G401 (cell line): ENCODE measurements around the gene CDH4. TPM values are rescaled to one million over a fixed set of nuclear protein-coding genes. Genes with fewer than 3 reads are reported as not detected.

Experiments
- DNase-seq: peaks from one replicate; pipeline ENCODE4 v3.0.0-alpha.2; 2015; ENCODE audit warnings: low spot score
- in situ Hi-C: cut with HindIII; loops from 2 replicates; pipeline ENCODE4 v1.10.0; 2016; ENCODE audit warnings: low sequenced_read_pairs, mixed read lengths
- total RNA-seq: library from RNA; depleted of rRNA; stranded (reverse); fragments of >200 nt; shearing (Covaris generic); gene quantifications from 2 replicates; pipeline ENCODE4 v1.2.3, GENCODE V29; 2014

The CDH4 gene
- total RNA-seq, 1 experiment from 2014 or later: 12.9 TPM

GRCh38 chr20:61705386-61706258 is 453.6 kb downstream of the CDH4 start:
- DNase-seq: no peak
- in situ Hi-C loops: no loop called here

DNA sequence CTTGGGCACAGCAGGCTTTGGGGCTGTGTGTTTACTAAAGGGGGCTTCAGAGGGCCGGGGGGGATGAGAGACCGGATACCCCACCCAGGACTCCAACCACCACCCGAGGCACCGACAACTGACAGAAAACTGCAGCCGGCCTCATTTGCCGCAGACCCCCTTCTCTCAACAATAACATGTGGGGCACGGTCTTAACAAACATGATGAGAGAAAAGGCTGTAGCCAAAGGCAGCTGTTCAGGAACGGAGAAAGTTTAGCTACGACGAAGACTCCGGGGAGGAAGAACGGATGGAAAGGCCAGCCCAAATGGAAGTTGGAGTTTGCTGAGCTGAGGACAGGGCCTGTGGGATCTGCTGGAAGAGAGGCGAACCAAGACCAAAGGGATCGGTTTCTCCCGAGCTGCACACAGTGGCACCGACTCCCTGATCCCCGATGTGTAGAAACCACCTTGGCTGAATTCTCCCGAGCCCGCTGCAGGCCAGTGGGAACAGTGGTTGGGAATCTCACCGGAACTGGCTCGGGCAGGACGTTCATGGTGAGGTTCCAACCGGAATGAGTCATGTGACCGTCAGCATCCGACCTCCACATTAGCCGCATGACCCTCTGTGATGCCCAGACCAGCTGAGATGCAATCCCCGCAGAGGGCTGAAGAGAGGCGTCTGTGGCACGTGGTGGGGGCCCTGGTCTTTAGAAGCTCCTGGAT is 454.3 kb downstream of the CDH4 start:
- no peak for DNase-seq
- in situ Hi-C loops: no loop called here

DNA sequence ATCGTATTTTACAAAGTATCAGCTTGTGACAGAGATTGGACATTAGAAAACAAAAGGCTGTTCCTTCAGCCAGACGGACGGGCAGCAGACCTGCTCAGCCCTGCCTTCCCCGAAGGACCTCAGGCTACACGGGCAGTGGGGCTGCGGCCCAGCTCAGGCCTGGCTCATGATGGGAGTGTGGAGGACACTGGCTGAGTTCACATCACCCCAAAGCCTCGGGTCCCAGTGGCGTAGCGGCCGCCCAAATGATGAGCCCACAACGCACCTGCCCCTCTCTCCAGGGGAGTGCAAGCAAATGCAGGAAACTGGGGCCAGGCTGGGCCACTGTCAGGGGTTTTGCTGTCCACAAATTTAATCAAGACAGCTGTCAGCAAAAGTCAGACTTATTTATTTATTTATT is 456.8 kb downstream of the CDH4 start:
- no peak for DNase-seq
- in situ Hi-C loops: no loop called here

DNA sequence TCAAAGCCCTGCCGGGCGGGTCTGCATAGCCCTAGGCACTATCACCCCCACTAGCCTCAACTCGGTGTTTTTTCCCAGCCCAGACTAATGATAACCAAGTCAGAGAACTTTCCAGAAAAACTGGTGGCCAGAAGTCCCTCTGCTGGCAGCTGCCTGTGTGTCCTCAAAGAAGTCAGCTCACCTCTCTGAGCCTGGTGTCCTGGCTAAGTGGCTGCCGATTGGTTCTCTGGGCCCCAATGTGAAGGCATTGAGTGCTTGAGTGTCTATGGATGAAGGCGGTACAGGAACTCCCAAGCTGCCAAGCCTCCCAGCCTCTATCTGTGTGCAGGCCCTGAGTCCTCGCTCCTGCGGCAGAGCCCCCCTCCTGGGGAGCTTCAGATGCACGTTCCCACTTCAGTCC is 458.0 kb downstream of the CDH4 start:
- in situ Hi-C loops: no loop called here
- no peak for DNase-seq

- in situ Hi-C loops: no loop called here
Observed at GRCh38 chr20:61712688-61713087, 460.6 kb downstream of the CDH4 start.

GRCh38 chr20:61718361-61719005 is 466.4 kb downstream of the CDH4 start:
- in situ Hi-C loops: no loop called here

More at GRCh38 chr20:61712688-61713087, 460.6 kb downstream of the CDH4 start:
- DNase-seq: peak; percentile 12

DNA sequence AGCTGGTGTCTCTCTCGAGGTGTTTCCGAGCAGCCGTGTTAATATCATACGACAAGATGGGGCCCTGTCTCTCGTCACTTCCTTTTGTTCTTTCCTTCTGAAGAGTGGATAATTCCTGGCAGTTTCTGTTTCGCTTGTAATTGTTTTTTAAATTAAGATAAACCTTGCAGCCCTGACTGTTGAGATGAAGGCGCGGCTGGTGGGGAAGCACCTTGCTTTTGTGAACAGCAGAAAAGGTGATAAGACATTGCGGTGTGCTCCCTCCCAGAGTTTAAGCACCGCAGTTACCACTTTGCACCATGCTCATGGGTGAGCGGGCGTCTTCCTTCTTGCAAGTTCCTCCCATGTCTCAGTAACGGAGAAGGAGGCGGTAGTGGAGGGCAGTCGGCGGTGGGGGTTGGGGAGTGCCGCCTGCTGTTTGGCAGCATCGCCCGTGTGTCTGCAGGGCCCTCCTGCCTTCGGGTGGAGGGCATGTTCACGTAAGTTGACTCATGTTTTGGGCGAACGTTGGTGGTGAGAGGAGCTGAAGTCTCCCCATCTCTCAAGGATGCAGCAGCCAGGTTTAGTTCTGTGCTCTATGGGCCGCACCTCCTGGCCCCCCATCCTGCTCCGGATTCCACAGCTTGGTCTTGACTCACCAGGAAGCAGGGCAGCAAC is 467.8 kb downstream of the CDH4 start:
- no peak for DNase-seq
- in situ Hi-C loops: no loop called here

More at GRCh38 chr20:61718361-61719005, 466.4 kb downstream of the CDH4 start:
- no peak for DNase-seq

GRCh38 chr20:61720348-61720696 is 468.3 kb downstream of the CDH4 start:
- in situ Hi-C loops: no loop called here
- no peak for DNase-seq

DNA sequence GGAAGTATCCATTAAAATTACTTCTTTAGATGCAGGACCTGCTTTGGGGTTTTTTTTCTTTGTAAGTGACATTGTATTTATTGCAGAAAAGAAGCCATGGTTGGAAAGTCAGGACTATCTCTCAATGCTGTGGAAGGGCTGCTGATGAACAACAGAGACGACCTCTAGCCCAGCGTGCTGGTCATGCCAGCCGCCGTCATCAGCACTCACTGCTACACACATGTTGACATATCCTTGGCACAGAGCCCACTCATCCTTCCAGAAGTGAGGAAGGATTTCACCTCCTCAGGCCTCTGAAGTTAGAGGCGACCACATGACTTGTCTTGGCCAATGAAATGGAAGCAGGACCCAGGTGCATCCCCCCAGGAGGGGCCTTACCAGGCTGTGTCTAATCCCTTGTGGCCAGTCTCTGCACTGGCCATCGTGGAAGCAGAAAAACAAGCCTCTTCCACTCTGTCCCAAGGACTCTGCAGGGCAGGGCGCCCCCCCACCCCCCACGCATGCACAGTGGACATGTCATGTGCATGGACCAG is 470.2 kb downstream of the CDH4 start:
- DNase-seq: no peak
- in situ Hi-C loops: no loop called here

DNA sequence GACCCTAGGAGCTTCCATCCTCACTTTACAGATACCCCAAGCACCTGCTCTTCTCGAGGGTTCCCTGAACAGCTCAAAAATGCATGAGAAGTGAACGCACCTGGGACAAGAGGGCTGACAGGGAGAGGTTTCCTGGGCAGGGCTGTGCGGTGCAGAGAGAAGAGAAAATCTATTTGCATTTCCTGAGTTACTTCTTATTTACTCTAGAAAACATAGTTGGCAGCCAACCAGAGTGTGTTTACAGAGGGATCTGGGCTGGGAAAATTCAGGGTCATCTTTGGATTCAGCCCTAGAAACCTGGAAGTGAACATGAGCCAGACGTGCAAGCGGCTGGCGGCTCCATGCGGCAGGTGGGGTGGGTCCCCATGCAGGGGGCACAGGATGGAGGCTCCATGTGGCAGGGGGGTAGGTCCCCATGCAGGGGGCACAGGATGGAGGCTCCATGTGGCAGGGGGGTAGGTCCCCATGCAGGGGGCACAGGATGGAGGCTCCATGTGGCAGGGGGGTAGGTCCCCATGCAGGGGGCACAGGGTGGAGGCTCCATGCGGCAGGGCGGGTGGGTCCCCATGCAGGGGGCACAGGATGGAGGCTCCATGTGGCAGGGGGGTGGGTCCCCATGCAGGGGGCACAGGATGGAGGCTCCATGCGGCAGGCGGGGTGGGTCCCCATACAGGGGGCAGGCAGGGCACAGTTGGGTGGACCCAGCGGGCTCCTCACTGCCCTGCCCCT is 471.6 kb downstream of the CDH4 start:
- in situ Hi-C loops: no loop called here
- no peak for DNase-seq

DNA sequence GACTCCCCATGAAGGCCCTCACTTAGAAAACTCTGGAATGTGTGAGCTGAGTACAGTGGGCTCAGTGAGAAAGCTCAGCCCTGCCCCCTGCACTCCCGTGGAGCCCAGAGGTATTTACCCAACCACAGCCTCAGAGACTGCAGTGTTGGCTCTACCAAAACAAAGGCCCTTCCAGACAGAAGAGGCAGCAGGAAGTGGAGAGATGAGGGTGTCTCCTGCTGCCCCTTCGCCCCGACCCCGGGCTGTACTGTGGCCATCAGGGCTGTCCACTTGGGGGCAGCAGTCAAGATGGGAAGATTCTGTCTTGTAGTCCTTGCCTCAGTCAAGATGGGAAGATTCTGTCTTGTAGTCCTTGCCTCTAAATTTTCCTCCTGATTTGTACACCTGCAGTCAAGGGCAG is 472.3 kb downstream of the CDH4 start:
- DNase-seq: no peak
- in situ Hi-C loops: no loop called here

GRCh38 chr20:61725145-61725544 is 473.1 kb downstream of the CDH4 start:
- in situ Hi-C loops: no loop called here
- no peak for DNase-seq

DNA sequence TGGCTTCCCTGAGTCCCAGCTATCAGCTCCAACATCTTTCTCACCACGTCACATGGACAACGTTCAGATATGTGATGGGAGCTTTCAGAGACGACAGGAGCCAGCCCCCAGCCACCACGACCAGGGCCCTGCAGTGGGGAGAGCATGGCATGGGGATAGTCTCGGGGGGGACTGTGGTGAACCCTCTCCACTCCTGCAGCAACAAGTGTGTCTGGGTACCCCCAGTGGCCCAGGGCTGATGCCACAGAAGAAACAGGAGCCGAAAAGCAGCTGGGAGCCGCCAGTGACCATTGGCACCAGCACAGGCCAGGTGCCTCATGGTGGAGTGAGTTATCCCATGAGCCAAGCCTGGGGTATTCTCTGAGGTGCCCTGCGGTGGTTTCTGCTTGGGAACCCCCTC is 473.9 kb downstream of the CDH4 start:
- DNase-seq: no peak
- in situ Hi-C loops: no loop called here

DNA sequence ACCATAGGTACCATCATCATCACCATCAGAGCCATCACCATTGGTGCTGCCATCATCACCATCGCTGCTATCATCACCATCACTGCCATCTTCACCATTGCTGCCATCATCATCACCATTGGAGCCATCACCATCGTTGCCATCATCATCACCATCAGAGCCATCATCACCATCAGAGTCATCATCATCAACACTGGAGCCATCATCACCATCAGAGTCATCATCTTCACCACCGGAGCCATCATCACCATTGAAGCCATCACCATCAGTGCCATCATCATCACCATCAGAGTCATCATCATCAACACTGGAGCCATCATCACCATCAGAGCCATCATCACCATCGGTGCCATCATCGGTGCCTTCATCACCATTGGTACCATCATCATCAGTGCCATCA is 474.9 kb downstream of the CDH4 start:
- in situ Hi-C loops: no loop called here
- DNase-seq: no peak

GRCh38 chr20:61727761-61728160 is 475.7 kb downstream of the CDH4 start:
- in situ Hi-C loops: no loop called here

GRCh38 chr20:61728326-61728725 is 476.3 kb downstream of the CDH4 start:
- in situ Hi-C loops: no loop called here
- no peak for DNase-seq

More at GRCh38 chr20:61727761-61728160, 475.7 kb downstream of the CDH4 start:
- DNase-seq: no peak

GRCh38 chr20:61728786-61729770 is 477.0 kb downstream of the CDH4 start:
- in situ Hi-C loops: no loop called here
- no peak for DNase-seq
